Measurements from ENCODE around the gene ACBD4.

ACBD4 gene

GRCh38 chr17:45161288-45162024 is 26.0 kb downstream of the ACBD4 start, which contains the start of gene HEXIM2:
Gene HEXIM2 (plus strand): TSS chr17:45161875. CDS start chr17:45162794, 919 bp downstream.
- DNase-seq: peak; percentile 100

GRCh38 chr17:45162025-45162687 is 26.7 kb downstream of the ACBD4 start:
- DNase-seq: no peak

- DNase-seq: no peak
Measured at GRCh38 chr17:45164734-45165269, 29.3 kb downstream of the ACBD4 start.

- DNase-seq: no peak
Measured at GRCh38 chr17:45168991-45169752, 33.7 kb downstream of the ACBD4 start.

- DNase-seq: no peak
Measured at GRCh38 chr17:45170280-45170930, 34.9 kb downstream of the ACBD4 start.

GRCh38 chr17:45170931-45171337 is 35.4 kb downstream of the ACBD4 start:
- no peak for DNase-seq

GRCh38 chr17:45171338-45172231 is 36.1 kb downstream of the ACBD4 start:
- DNase-seq: no peak

- DNase-seq: no peak
Measured at GRCh38 chr17:45172232-45172540, 36.7 kb downstream of the ACBD4 start.

- peak; percentile 68 for DNase-seq
Measured at GRCh38 chr17:45172541-45173286, 37.2 kb downstream of the ACBD4 start.

GRCh38 chr17:45175759-45176115 is 40.2 kb downstream of the ACBD4 start:
- no peak for DNase-seq

- DNase-seq: no peak
Measured at GRCh38 chr17:45177563-45177962, 42.1 kb downstream of the ACBD4 start.

- DNase-seq: no peak
Measured at GRCh38 chr17:45184144-45184543, 48.7 kb downstream of the ACBD4 start.

GRCh38 chr17:45186801-45187354 is 51.4 kb downstream of the ACBD4 start:
- DNase-seq: no peak

GRCh38 chr17:45189009-45189408 is 53.5 kb downstream of the ACBD4 start:
- no peak for DNase-seq

GRCh38 chr17:45190503-45191255 is 55.2 kb downstream of the ACBD4 start:
- DNase-seq: no peak
